ENCODE measurements around the gene STARD3. TPM values are rescaled to one million over a fixed set of nuclear protein-coding genes. Genes with fewer than 3 reads are reported as not detected.

STARD3 gene
- total and polyA plus RNA-seq, 9 of the 15 experiments (the other 6 are each of a cell fraction or from before 2014, with no cell fraction given): 0.63 to 87.0 (median 46.0) TPM

DNA sequence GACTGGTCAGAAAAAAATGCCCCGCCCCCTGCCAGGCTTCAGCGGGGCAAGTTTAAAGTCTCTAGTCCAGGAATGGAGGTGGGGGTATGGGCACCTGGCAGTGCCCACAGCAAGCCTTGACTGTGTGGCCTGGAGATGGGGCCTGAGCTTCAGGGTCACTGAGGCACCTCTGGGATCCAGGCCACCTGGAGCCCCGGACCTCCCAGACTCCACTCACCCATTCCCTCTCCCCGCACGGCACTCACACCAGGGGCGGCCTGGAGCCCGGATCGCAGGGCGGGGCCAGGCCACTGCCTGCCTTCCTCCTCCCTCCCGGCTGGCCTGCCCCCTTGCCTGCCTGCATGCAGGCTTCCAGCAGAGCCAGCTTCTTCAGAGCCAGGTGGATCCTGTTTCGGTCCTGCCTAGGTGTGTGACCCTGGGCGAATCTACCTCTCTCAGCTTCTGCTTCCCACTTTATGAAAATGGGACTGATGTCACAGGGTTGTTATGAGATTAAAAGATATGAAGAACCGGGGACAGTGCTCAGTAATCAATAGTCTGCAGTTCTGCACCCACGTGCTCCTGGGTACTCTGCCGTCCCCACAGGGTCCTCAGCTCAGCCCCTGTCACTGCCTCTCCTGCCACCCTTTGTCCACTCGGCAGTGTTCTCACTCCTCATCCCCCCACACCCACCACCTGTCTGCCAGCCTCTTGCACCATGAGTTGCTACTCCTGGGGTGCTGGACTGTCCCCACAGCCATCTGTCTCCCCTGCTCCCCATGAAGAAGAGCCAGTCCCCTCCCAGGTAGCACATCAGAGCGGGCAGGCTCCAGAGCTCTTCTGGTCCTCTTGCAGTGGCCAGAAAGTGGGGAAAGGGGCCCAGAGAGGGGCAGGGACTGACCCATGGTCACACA lies 27.0 kb downstream of the STARD3 start (continued):
- TF ChIP-seq, protein P1, sequence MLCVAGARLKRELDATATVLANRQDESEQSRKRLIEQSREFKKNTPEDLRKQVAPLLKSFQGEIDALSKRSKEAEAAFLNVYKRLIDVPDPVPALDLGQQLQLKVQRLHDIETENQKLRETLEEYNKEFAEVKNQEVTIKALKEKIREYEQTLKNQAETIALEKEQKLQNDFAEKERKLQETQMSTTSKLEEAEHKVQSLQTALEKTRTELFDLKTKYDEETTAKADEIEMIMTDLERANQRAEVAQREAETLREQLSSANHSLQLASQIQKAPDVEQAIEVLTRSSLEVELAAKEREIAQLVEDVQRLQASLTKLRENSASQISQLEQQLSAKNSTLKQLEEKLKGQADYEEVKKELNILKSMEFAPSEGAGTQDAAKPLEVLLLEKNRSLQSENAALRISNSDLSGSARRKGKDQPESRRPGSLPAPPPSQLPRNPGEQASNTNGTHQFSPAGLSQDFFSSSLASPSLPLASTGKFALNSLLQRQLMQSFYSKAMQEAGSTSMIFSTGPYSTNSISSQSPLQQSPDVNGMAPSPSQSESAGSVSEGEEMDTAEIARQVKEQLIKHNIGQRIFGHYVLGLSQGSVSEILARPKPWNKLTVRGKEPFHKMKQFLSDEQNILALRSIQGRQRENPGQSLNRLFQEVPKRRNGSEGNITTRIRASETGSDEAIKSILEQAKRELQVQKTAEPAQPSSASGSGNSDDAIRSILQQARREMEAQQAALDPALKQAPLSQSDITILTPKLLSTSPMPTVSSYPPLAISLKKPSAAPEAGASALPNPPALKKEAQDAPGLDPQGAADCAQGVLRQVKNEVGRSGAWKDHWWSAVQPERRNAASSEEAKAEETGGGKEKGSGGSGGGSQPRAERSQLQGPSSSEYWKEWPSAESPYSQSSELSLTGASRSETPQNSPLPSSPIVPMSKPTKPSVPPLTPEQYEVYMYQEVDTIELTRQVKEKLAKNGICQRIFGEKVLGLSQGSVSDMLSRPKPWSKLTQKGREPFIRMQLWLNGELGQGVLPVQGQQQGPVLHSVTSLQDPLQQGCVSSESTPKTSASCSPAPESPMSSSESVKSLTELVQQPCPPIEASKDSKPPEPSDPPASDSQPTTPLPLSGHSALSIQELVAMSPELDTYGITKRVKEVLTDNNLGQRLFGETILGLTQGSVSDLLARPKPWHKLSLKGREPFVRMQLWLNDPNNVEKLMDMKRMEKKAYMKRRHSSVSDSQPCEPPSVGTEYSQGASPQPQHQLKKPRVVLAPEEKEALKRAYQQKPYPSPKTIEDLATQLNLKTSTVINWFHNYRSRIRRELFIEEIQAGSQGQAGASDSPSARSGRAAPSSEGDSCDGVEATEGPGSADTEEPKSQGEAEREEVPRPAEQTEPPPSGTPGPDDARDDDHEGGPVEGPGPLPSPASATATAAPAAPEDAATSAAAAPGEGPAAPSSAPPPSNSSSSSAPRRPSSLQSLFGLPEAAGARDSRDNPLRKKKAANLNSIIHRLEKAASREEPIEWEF (CRISPR knock-in tag; IDR thresholded peaks at IDR 0.05): no peak
- TF ChIP-seq TAL1 (IDR thresholded peaks at IDR 0.05) (no peak), RFX1 (IDR thresholded peaks at IDR 0.05) (no peak), CBFB (CRISPR knock-in tag; IDR thresholded peaks at IDR 0.05) (no peak), SMARCA5 (IDR thresholded peaks at IDR 0.05) (0 out of 2 replicates have a peak, but pooled peaks have one; percentile 58), ZNF143 (CRISPR knock-in tag; IDR thresholded peaks at IDR 0.05) (no peak), ZSCAN29 (IDR thresholded peaks at IDR 0.05) (no peak), CXXC5 (CRISPR knock-in tag; IDR thresholded peaks at IDR 0.05) (0 out of 2 replicates have a peak, but pooled peaks have one; percentile 11), KDM1A (IDR thresholded peaks at IDR 0.05) (peak in 1 of 2 experiments; percentile 38; a peak in 2 of 4 replicates), CTBP1 (IDR thresholded peaks at IDR 0.05; ENCODE audit: borderline replicate concordance) (peak; percentile 49; the same call in 1 of the 2 replicates), TOE1 (IDR thresholded peaks at IDR 0.05; ENCODE audit: borderline replicate concordance) (no peak), TOE1 (CRISPR knock-in tag; IDR thresholded peaks at IDR 0.05; ENCODE audit: borderline replicate concordance, low read depth) (no peak), RBM17 (IDR thresholded peaks at IDR 0.05; ENCODE audit: borderline replicate concordance, low read depth, low read length) (no peak), ZFP1 (CRISPR knock-in tag; IDR thresholded peaks at IDR 0.05) (no peak), PCBP2 (IDR thresholded peaks at IDR 0.05; ENCODE audit: low read depth, low read length, poor library complexity, severe bottlenecking) (no peak), SMARCE1 (IDR thresholded peaks at IDR 0.05) (no peak)
- TF ChIP-seq, protein P2, sequence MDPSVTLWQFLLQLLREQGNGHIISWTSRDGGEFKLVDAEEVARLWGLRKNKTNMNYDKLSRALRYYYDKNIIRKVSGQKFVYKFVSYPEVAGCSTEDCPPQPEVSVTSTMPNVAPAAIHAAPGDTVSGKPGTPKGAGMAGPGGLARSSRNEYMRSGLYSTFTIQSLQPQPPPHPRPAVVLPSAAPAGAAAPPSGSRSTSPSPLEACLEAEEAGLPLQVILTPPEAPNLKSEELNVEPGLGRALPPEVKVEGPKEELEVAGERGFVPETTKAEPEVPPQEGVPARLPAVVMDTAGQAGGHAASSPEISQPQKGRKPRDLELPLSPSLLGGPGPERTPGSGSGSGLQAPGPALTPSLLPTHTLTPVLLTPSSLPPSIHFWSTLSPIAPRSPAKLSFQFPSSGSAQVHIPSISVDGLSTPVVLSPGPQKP (CRISPR knock-in tag; IDR thresholded peaks at IDR 0.05): no peak
- TF ChIP-seq, protein P3, sequence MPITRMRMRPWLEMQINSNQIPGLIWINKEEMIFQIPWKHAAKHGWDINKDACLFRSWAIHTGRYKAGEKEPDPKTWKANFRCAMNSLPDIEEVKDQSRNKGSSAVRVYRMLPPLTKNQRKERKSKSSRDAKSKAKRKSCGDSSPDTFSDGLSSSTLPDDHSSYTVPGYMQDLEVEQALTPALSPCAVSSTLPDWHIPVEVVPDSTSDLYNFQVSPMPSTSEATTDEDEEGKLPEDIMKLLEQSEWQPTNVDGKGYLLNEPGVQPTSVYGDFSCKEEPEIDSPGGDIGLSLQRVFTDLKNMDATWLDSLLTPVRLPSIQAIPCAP (CRISPR knock-in tag; IDR thresholded peaks at IDR 0.05; ENCODE audit: borderline replicate concordance): no peak
- TF ChIP-seq, protein P4, sequence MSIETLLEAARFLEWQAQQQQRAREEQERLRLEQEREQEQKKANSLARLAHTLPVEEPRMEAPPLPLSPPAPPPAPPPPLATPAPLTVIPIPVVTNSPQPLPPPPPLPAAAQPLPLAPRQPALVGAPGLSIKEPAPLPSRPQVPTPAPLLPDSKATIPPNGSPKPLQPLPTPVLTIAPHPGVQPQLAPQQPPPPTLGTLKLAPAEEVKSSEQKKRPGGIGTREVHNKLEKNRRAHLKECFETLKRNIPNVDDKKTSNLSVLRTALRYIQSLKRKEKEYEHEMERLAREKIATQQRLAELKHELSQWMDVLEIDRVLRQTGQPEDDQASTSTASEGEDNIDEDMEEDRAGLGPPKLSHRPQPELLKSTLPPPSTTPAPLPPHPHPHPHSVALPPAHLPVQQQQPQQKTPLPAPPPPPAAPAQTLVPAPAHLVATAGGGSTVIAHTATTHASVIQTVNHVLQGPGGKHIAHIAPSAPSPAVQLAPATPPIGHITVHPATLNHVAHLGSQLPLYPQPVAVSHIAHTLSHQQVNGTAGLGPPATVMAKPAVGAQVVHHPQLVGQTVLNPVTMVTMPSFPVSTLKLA (conservative IDR thresholded peaks at IDR 0.05): peak in 1 of 2 experiments; percentile 58; a peak in 3 of 4 replicates
